GM23338 (cell line): Measurements from ENCODE around the gene ING1. TPM values are rescaled to one million over a fixed set of nuclear protein-coding genes. Genes with fewer than 3 reads are reported as not detected.
"Not testable (repeated sequence)": the region's sequence is repeated elsewhere in the genome, so short reads cannot be mapped to it uniquely, and the experiment has no call there.

Experiments
- ATAC-seq: fragments of 200-7000 bp; cut with Tn5 transposase; 3 replicates; pipeline ENCODE4 v1.9.1; 2020
- DNase-seq: peaks from one replicate; pipeline ENCODE4 v3.0.0-alpha.2; 2015; ENCODE audit warnings: low spot score
- H2AFZ ChIP-seq: fragments of 200-600 bp; sonication (generic); 2 replicates; pipeline ENCODE4 v1.8.0; 2016; ENCODE audit warnings: antibody characterized with exemption, mild to moderate bottlenecking, moderate library complexity
- H3F3A ChIP-seq: fragments of 200-600 bp; sonication (generic); replicated peaks from 2 replicates; pipeline ENCODE4 v1.8.0; 2017; ENCODE audit warnings: antibody characterized with exemption, mixed run types, low read depth
- H3K27ac ChIP-seq: fragments of 200-600 bp; sonication (generic); 2 replicates; pipeline ENCODE4 v1.6.1; 2016; ENCODE audit warnings: low read depth
- H3K27me3 ChIP-seq: fragments of 200-600 bp; sonication (generic); 2 replicates; pipeline ENCODE4 v1.8.0; 2016; ENCODE audit warnings: mild to moderate bottlenecking, mixed run types, moderate library complexity; ENCODE audit not compliant: insufficient read depth
- H3K36me3 ChIP-seq: fragments of 200-600 bp; sonication (generic); 2 replicates; pipeline ENCODE4 v1.8.0; 2016; ENCODE audit warnings: mild to moderate bottlenecking; ENCODE audit not compliant: insufficient read depth
- H3K4me1 ChIP-seq: fragments of 200-600 bp; sonication (generic); 2 replicates; pipeline ENCODE4 v1.8.0; 2016; ENCODE audit warnings: mild to moderate bottlenecking, moderate library complexity; ENCODE audit not compliant: insufficient read depth
- H3K4me2 ChIP-seq: fragments of 200-600 bp; sonication (generic); 2 replicates; pipeline ENCODE4 v1.7.1; 2017; ENCODE audit warnings: mixed run types
- H3K4me3 ChIP-seq: fragments of 200-600 bp; sonication (generic); 2 replicates; pipeline ENCODE4 v1.6.1; 2016; ENCODE audit warnings: mixed run types
- H3K79me2 ChIP-seq: fragments of 200-600 bp; sonication (generic); replicated peaks from 2 replicates; pipeline ENCODE4 v1.8.0; 2017; ENCODE audit warnings: mild to moderate bottlenecking; ENCODE audit not compliant: insufficient read depth
- H3K9me2 ChIP-seq: fragments of 200-600 bp; sonication (generic); 2 replicates; pipeline ENCODE4 v1.8.0; 2017; ENCODE audit not compliant: insufficient read depth
- H4K20me1 ChIP-seq: fragments of 200-600 bp; sonication (generic); replicated peaks from 2 replicates; pipeline ENCODE4 v1.8.0; 2017; ENCODE audit warnings: mild to moderate bottlenecking; ENCODE audit not compliant: insufficient read depth
- H3K27ac Mint-ChIP-seq: 2 replicates; pipeline ENCODE4 v1.8.0; 2020; ENCODE audit warnings: inconsistent platforms, mild to moderate bottlenecking, moderate library complexity, mixed read lengths
- H3K27me3 Mint-ChIP-seq: 3 replicates; pipeline ENCODE4 v1.8.0; 2022; ENCODE audit warnings: low read depth, mild to moderate bottlenecking, moderate library complexity, mixed read lengths, inconsistent platforms; ENCODE audit not compliant: insufficient read depth, poor library complexity
- H3K36me3 Mint-ChIP-seq: 3 replicates; pipeline ENCODE4 v1.8.0; 2021; ENCODE audit warnings: low read depth, mild to moderate bottlenecking, inconsistent platforms, moderate library complexity, mixed read lengths
- H3K4me1 Mint-ChIP-seq: 3 replicates; pipeline ENCODE4 v1.8.0; 2020; ENCODE audit warnings: mild to moderate bottlenecking, inconsistent platforms, mixed read lengths
- H3K4me3 Mint-ChIP-seq: 3 replicates; pipeline ENCODE4 v1.8.0; 2021; ENCODE audit warnings: moderate library complexity, mild to moderate bottlenecking, inconsistent platforms, mixed read lengths
- H3K9me3 Mint-ChIP-seq: 3 replicates; pipeline ENCODE4 v1.8.0; 2020; ENCODE audit warnings: moderate library complexity, mild to moderate bottlenecking, inconsistent platforms, mixed read lengths
- CREB1 ChIP-seq: fragments of 250-450 bp; sonication (Bioruptor Pico); IDR thresholded peaks from 2 replicates; pipeline ENCODE4 v1.5.0; 2020; ENCODE audit warnings: low read depth, mild to moderate bottlenecking, moderate library complexity
- EZH2phosphoT487 ChIP-seq: fragments of 200-600 bp; sonication (generic); IDR thresholded peaks from one replicate; pipeline ENCODE4 v1.8.1; 2018; ENCODE audit warnings: antibody characterized with exemption; ENCODE audit not compliant: unreplicated experiment
- NANOG ChIP-seq: IDR thresholded peaks from 2 replicates; pipeline ENCODE4 v1.6.1; 2016; ENCODE audit warnings: antibody characterized with exemption, borderline replicate concordance
- STAT1 ChIP-seq: IDR thresholded peaks from one replicate; pipeline ENCODE4 v1.6.1; 2016; ENCODE audit warnings: antibody characterized with exemption; ENCODE audit not compliant: unreplicated experiment
- ZNF331 ChIP-seq: fragments of 250-450 bp; sonication (Bioruptor Pico); IDR thresholded peaks from 2 replicates; pipeline ENCODE4 v1.5.0; 2020; ENCODE audit warnings: low read depth, mild to moderate bottlenecking, moderate library complexity
- polyA plus RNA-seq: library from polyadenylated mRNA; unstranded; fragments of >200 nt; fragmentation: Nextera tagmentation; extraction: Ambion mirVana; gene quantifications from 2 replicates; pipeline ENCODE4 v1.2.1, GENCODE V29; 2016
- total RNA-seq: library from RNA; depleted of rRNA; stranded (reverse); fragments of >200 nt; shearing (Covaris generic); gene quantifications from 2 replicates; pipeline ENCODE4 v1.2.3, GENCODE V29; 2014
- TF ChIP-seq, protein P1 (sequence below): fragments of 250-450 bp; sonication (Bioruptor Pico); IDR thresholded peaks from 2 replicates; pipeline ENCODE4 v1.5.0; 2020; ENCODE audit warnings: mild to moderate bottlenecking, moderate library complexity
- TF ChIP-seq, protein P2 (sequence below), 2 experiments: fragments of 200-600 bp in 1 of 2; sonication (generic) in 1 of 2; conservative IDR thresholded peaks; 2 replicates each; pipeline versions ENCODE4 v1.5.1 to v1.6.1; 2016 to 2017; ENCODE audit warnings: antibody characterized with exemption in 2 of 2, low read depth in 2 of 2, mild to moderate bottlenecking in 2 of 2, moderate library complexity in 1 of 2
- TF ChIP-seq, protein P3 (sequence below): IDR thresholded peaks from one replicate; pipeline ENCODE4 v1.6.1; 2018; ENCODE audit warnings: antibody characterized with exemption; ENCODE audit not compliant: unreplicated experiment

The ING1 gene
- total and polyA plus RNA-seq, 2 experiments from 2014 or later = 27.4 to 34.4 TPM

DNA sequence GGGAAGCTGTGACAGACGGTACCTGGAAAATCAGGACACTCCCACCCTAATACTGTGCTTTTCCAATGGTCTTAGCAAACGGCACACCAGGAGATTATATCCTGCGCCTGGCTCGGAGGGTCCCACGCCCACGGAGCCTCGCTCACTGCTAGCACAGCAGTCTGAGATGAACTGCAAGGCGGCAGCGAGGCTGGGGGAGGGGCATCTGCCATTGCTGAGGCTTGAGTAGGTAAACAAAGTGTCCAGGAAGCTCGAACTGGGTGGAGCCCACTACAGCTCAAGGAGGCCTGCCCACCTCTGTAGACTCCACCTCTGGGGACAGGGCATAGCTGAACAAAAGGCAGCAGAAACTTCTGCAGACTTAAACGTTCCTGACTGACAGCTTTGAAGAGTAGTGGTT lies 43.7 kb upstream of the ING1 start:
- H3K4me3 Mint-ChIP-seq, H4K20me1 ChIP-seq, H3K4me2 ChIP-seq, ATAC-seq, H3K4me1 ChIP-seq, H3K27me3 ChIP-seq, H3K9me2 ChIP-seq, H2AFZ ChIP-seq, H3K27me3 Mint-ChIP-seq, H3K27ac Mint-ChIP-seq, H3F3A ChIP-seq, H3K27ac ChIP-seq, DNase-seq, H3K4me3 ChIP-seq, H3K4me1 Mint-ChIP-seq: not testable (repeated sequence)
- H3K36me3 Mint-ChIP-seq = peaks cover 94% of the 10 kb centered on the region
- peaks cover 45% of the 10 kb centered on the region for H3K9me3 Mint-ChIP-seq
- Histone ChIP-seq H3K79me2 (0 out of 2 replicates have a peak, but pooled peaks cover 11% of the 10 kb centered on the region), H3K36me3 (peaks cover 31% of the 10 kb centered on the region)

DNA sequence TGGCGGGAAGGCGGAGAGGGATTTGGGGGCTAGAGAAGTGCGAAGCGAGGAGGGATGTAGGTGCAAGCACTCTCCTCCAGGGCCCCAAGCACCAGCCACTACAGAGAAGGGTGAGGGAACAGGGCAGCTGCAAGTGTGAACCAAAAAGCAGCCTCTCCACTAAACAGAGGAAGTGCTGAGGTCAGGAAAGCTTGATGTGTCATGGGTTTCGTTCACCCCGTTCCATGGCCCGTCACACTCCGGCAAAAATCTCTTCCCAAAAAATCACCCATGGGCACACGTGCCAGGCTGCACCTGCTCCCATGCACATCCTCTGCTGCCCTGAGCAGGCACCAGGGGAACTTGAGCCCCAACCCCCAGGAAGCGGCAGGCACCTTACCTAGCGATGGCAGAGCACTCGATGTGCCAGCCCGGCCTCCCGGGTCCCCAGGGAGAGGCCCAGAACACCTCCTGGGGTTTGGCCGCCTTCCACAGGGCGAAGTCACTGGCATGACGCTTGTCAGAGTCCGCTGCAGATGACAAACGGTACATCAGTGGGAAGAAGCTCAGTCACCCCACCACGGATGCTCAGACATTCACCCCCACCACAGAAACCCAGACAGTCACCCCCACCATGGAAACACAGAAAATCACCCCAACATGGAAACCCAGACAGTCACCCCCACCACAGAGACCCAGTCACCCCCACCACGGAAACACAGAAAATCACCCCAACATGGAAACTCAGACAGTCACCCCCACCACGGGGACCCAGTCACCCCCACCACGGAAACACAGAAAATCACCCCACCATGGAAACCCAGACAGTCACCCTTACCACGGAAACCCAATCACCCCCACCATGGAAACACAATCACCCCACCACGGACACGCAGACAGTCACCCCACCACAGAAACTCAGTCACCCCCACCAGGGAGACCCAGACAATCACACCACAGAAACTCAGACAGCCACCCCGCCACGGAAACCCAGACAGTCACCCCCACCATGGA lies 36.6 kb upstream of the ING1 start:
- Mint-ChIP-seq H3K4me3 (no peak overlapping the region), H3K27ac (no peak overlapping the region), H3K27me3 (peaks cover 6% of the 10 kb centered on the region), H3K4me1 (no peaks in the 10 kb centered on the region), H3K9me3 (peaks cover 5% of the 10 kb centered on the region), H3K36me3 (peaks cover 71% of the 10 kb centered on the region)
- Histone ChIP-seq H3K79me2 (0 out of 2 replicates have a peak, but pooled peaks cover 11% of the 10 kb centered on the region), H3K4me2 (no peak overlapping the region), H3K27me3 (no peaks in the 10 kb centered on the region), H3K4me1 (no peaks in the 10 kb centered on the region), H3K9me2 (no peaks in the 10 kb centered on the region), H4K20me1 (no peaks in the 10 kb centered on the region), H3K27ac (no peak overlapping the region), H3K4me3 (no peak overlapping the region), H2AFZ (no peak overlapping the region), H3K36me3 (peaks cover 7% of the 10 kb centered on the region; the same call in 1 of the 2 replicates), H3F3A (no peaks in the 10 kb centered on the region)
- TF ChIP-seq NANOG (no peak), EZH2phosphoT487 (no peak), ZNF331 (CRISPR knock-in tag) (no peak), CREB1 (no peak), STAT1 (no peak)
- TF ChIP-seq, protein P1, sequence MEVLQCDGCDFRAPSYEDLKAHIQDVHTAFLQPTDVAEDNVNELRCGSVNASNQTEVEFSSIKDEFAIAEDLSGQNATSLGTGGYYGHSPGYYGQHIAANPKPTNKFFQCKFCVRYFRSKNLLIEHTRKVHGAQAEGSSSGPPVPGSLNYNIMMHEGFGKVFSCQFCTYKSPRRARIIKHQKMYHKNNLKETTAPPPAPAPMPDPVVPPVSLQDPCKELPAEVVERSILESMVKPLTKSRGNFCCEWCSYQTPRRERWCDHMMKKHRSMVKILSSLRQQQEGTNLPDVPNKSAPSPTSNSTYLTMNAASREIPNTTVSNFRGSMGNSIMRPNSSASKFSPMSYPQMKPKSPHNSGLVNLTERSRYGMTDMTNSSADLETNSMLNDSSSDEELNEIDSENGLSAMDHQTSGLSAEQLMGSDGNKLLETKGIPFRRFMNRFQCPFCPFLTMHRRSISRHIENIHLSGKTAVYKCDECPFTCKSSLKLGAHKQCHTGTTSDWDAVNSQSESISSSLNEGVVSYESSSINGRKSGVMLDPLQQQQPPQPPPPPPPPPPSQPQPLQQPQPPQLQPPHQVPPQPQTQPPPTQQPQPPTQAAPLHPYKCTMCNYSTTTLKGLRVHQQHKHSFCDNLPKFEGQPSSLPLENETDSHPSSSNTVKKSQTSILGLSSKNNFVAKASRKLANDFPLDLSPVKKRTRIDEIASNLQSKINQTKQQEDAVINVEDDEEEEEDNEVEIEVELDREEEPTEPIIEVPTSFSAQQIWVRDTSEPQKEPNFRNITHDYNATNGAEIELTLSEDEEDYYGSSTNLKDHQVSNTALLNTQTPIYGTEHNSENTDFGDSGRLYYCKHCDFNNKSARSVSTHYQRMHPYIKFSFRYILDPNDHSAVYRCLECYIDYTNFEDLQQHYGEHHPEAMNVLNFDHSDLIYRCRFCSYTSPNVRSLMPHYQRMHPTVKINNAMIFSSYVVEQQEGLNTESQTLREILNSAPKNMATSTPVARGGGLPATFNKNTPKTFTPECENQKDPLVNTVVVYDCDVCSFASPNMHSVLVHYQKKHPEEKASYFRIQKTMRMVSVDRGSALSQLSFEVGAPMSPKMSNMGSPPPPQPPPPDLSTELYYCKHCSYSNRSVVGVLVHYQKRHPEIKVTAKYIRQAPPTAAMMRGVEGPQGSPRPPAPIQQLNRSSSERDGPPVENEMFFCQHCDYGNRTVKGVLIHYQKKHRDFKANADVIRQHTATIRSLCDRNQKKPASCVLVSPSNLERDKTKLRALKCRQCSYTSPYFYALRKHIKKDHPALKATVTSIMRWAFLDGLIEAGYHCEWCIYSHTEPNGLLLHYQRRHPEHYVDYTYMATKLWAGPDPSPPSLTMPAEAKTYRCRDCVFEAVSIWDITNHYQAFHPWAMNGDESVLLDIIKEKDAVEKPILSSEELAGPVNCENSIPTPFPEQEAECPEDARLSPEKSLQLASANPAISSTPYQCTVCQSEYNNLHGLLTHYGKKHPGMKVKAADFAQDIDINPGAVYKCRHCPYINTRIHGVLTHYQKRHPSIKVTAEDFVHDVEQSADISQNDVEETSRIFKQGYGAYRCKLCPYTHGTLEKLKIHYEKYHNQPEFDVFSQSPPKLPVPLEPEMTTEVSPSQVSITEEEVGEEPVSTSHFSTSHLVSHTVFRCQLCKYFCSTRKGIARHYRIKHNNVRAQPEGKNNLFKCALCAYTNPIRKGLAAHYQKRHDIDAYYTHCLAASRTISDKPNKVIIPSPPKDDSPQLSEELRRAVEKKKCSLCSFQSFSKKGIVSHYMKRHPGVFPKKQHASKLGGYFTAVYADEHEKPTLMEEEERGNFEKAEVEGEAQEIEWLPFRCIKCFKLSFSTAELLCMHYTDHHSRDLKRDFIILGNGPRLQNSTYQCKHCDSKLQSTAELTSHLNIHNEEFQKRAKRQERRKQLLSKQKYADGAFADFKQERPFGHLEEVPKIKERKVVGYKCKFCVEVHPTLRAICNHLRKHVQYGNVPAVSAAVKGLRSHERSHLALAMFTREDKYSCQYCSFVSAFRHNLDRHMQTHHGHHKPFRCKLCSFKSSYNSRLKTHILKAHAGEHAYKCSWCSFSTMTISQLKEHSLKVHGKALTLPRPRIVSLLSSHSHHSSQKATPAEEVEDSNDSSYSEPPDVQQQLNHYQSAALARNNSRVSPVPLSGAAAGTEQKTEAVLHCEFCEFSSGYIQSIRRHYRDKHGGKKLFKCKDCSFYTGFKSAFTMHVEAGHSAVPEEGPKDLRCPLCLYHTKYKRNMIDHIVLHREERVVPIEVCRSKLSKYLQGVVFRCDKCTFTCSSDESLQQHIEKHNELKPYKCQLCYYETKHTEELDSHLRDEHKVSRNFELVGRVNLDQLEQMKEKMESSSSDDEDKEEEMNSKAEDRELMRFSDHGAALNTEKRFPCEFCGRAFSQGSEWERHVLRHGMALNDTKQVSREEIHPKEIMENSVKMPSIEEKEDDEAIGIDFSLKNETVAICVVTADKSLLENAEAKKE (CRISPR knock-in tag) = no peak
- TF ChIP-seq, protein P2, sequence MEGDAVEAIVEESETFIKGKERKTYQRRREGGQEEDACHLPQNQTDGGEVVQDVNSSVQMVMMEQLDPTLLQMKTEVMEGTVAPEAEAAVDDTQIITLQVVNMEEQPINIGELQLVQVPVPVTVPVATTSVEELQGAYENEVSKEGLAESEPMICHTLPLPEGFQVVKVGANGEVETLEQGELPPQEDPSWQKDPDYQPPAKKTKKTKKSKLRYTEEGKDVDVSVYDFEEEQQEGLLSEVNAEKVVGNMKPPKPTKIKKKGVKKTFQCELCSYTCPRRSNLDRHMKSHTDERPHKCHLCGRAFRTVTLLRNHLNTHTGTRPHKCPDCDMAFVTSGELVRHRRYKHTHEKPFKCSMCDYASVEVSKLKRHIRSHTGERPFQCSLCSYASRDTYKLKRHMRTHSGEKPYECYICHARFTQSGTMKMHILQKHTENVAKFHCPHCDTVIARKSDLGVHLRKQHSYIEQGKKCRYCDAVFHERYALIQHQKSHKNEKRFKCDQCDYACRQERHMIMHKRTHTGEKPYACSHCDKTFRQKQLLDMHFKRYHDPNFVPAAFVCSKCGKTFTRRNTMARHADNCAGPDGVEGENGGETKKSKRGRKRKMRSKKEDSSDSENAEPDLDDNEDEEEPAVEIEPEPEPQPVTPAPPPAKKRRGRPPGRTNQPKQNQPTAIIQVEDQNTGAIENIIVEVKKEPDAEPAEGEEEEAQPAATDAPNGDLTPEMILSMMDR (conservative IDR thresholded peaks at IDR 0.05; ENCODE audit: low read depth in 2 of 2) = no peak
- TF ChIP-seq, protein P3, sequence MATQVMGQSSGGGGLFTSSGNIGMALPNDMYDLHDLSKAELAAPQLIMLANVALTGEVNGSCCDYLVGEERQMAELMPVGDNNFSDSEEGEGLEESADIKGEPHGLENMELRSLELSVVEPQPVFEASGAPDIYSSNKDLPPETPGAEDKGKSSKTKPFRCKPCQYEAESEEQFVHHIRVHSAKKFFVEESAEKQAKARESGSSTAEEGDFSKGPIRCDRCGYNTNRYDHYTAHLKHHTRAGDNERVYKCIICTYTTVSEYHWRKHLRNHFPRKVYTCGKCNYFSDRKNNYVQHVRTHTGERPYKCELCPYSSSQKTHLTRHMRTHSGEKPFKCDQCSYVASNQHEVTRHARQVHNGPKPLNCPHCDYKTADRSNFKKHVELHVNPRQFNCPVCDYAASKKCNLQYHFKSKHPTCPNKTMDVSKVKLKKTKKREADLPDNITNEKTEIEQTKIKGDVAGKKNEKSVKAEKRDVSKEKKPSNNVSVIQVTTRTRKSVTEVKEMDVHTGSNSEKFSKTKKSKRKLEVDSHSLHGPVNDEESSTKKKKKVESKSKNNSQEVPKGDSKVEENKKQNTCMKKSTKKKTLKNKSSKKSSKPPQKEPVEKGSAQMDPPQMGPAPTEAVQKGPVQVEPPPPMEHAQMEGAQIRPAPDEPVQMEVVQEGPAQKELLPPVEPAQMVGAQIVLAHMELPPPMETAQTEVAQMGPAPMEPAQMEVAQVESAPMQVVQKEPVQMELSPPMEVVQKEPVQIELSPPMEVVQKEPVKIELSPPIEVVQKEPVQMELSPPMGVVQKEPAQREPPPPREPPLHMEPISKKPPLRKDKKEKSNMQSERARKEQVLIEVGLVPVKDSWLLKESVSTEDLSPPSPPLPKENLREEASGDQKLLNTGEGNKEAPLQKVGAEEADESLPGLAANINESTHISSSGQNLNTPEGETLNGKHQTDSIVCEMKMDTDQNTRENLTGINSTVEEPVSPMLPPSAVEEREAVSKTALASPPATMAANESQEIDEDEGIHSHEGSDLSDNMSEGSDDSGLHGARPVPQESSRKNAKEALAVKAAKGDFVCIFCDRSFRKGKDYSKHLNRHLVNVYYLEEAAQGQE = no peak
- no peak for ATAC-seq
- no peak for DNase-seq
